IMR-90 (cell line): ENCODE data around the gene BCKDK. TPM values are rescaled to one million over a fixed set of nuclear protein-coding genes. Genes with fewer than 3 reads are reported as not detected.

Source experiments
- ATAC-seq: fragments of 200-7000 bp; cut with Tn5 transposase; 2 replicates; pipeline ENCODE4 v1.9.1; 2020; ENCODE audit warnings: low read depth, mild to moderate bottlenecking, moderate library complexity
- BruUV-seq: library from RNA; stranded (reverse); fragments of 400-500 nt; replicated peaks from 2 replicates; lab custom pipeline; 2021; lab: Mats Ljungman, UMichigan
- CTCF ChIA-PET: fragments of 300-600 bp; formaldehyde crosslinking; extraction: SDS; loops from one replicate; lab custom pipeline; 2021; ENCODE audit warnings: antibody characterized with exemption; lab: Yijun Ruan, JAX
- POLR2A ChIA-PET: fragments of 300-600 bp; sonication (Branson Sonifier 250); formaldehyde crosslinking; loops from one replicate; lab custom pipeline; 2022; ENCODE audit warnings: antibody characterized with exemption; ENCODE audit not compliant: unreplicated experiment; lab: Charles Lee
- DNase-seq: peaks from one replicate; pipeline ENCODE4 v3.0.0; 2013
- H2AFZ ChIP-seq: replicated peaks from 2 replicates; pipeline ENCODE3; 2013; ENCODE audit warnings: low read length, mild to moderate bottlenecking; ENCODE audit not compliant: poor library complexity
- H2AK5ac ChIP-seq: 2 replicates; pipeline ENCODE4 v1.6.1; 2013; ENCODE audit warnings: low read depth, low read length, inconsistent platforms
- H2AK9ac ChIP-seq: replicated peaks from 2 replicates; pipeline ENCODE3; 2013; ENCODE audit warnings: mild to moderate bottlenecking, low read depth, low read length, moderate library complexity; ENCODE audit not compliant: poor library complexity
- H2BK120ac ChIP-seq: 2 replicates; pipeline ENCODE4 v1.6.1; 2013; ENCODE audit warnings: low read depth, low read length, inconsistent platforms
- H2BK15ac ChIP-seq: 3 replicates; pipeline ENCODE4 v1.6.1; 2013; ENCODE audit warnings: low read depth, low read length, inconsistent platforms
- H2BK20ac ChIP-seq: 2 replicates; pipeline ENCODE4 v1.6.1; 2013; ENCODE audit warnings: low read depth, mild to moderate bottlenecking, inconsistent platforms, low read length, moderate library complexity
- H2BK5ac ChIP-seq: 2 replicates; pipeline ENCODE4 v1.6.1; 2013; ENCODE audit warnings: mild to moderate bottlenecking, low read depth, low read length, inconsistent platforms; ENCODE audit not compliant: poor library complexity, severe bottlenecking
- H3K14ac ChIP-seq: replicated peaks from 2 replicates; pipeline ENCODE4 v1.6.1; 2013; ENCODE audit warnings: low read depth, low read length, inconsistent platforms
- H3K18ac ChIP-seq: 2 replicates; pipeline ENCODE4 v1.6.1; 2013; ENCODE audit warnings: low read depth, low read length, control low read depth
- H3K23ac ChIP-seq: 2 replicates; pipeline ENCODE4 v1.6.1; 2013; ENCODE audit warnings: low read depth, low read length, inconsistent platforms
- H3K27ac ChIP-seq: 2 replicates; pipeline ENCODE4 v1.5.1; 2013; ENCODE audit warnings: mild to moderate bottlenecking, control low read depth, low read length; ENCODE audit not compliant: insufficient read depth
- H3K27me3 ChIP-seq: 2 replicates; pipeline ENCODE4 v1.6.1; 2013; ENCODE audit warnings: low read length; ENCODE audit not compliant: control insufficient read depth, insufficient read depth
- H3K36me3 ChIP-seq: 2 replicates; pipeline ENCODE4 v1.6.1; 2013; ENCODE audit warnings: low read length, mixed read lengths; ENCODE audit not compliant: control insufficient read depth, insufficient read depth
- H3K4ac ChIP-seq: 2 replicates; pipeline ENCODE4 v1.6.1; 2013; ENCODE audit warnings: low read depth, low read length, inconsistent platforms
- H3K4me1 ChIP-seq: 2 replicates; pipeline ENCODE4 v1.6.1; 2013; ENCODE audit warnings: low read length, mixed read lengths; ENCODE audit not compliant: control insufficient read depth, insufficient read depth
- H3K4me2 ChIP-seq: 2 replicates; pipeline ENCODE4 v1.6.1; 2013; ENCODE audit warnings: low read depth, mild to moderate bottlenecking, control low read depth, low read length, moderate library complexity
- H3K4me3 ChIP-seq: 2 replicates; pipeline ENCODE4 v1.5.1; 2013; ENCODE audit warnings: low read depth, mild to moderate bottlenecking, control low read depth, low read length, moderate library complexity; ENCODE audit not compliant: insufficient read depth
- H3K56ac ChIP-seq: 2 replicates; pipeline ENCODE4 v1.6.1; 2013; ENCODE audit warnings: low read length, inconsistent platforms; ENCODE audit not compliant: insufficient read depth; ENCODE audit errors: extremely low read depth
- H3K79me1 ChIP-seq, 2 experiments: 2 replicates each; pipeline ENCODE4 v1.6.1; 2013; ENCODE audit warnings: low read length in 2 of 2, inconsistent platforms in 1 of 2, low read depth in 1 of 2
- H3K9ac ChIP-seq: 2 replicates; pipeline ENCODE4 v1.6.1; 2013; ENCODE audit warnings: low read depth, low read length, control low read depth
- H3K9me1 ChIP-seq: 2 replicates; pipeline ENCODE4 v1.6.1; 2013; ENCODE audit warnings: low read length, inconsistent platforms; ENCODE audit not compliant: insufficient read depth
- H3K9me3 ChIP-seq: 2 replicates; pipeline ENCODE4 v1.6.1; 2013; ENCODE audit warnings: low read length; ENCODE audit not compliant: control insufficient read depth, insufficient read depth
- H4K20me1 ChIP-seq: 2 replicates; pipeline ENCODE4 v1.6.1; 2013; ENCODE audit warnings: low read length, inconsistent platforms; ENCODE audit not compliant: insufficient read depth
- H4K5ac ChIP-seq: 2 replicates; pipeline ENCODE4 v1.6.1; 2013; ENCODE audit warnings: mild to moderate bottlenecking, low read depth, low read length, control low read depth
- H4K8ac ChIP-seq, 2 experiments: 2 replicates each; pipeline ENCODE4 v1.6.1; 2013; ENCODE audit warnings: low read depth in 2 of 2, low read length in 2 of 2, control low read depth in 1 of 2, inconsistent platforms in 1 of 2
- H4K91ac ChIP-seq: 2 replicates; pipeline ENCODE4 v1.6.1; 2013; ENCODE audit warnings: low read depth, low read length, inconsistent platforms; ENCODE audit not compliant: insufficient read depth
- WGBS, 2 experiments: methylation state at CpG; one replicate each; pipeline versions ENCODE4 v1.1.5 to v1.1.7; 2013; ENCODE audit warnings: missing lambda C conversion rate in 2 of 2; ENCODE audit not compliant: insufficient read length in 1 of 2; ENCODE audit errors: extremely low coverage in 2 of 2; 5-methylcytosine and 5-hydroxymethylcytosine counted together
- dilution Hi-C: fragments of 300-500 bp; cut with HindIII; formaldehyde crosslinking; loops from one replicate; pipeline ENCODE4 v1.14.3; 2018; ENCODE audit warnings: low sequenced_read_pairs; ENCODE audit not compliant: unreplicated experiment
- in situ Hi-C: fragments of 300-500 bp; cut with MboI; formaldehyde crosslinking; loops from 3 replicates; pipeline ENCODE4 v1.14.3; 2019; ENCODE audit warnings: low sequenced_read_pairs, inconsistent platforms, mixed read lengths
- intact Hi-C: fragments of 100-400 bp; cut with micrococcal nuclease; formaldehyde crosslinking; loops from 2 replicates; pipeline ENCODE4 v1.10.0; 2022
- polyA plus RNA-seq, 3 experiments: library from polyadenylated mRNA; depleted of rRNA; stranded (reverse); fragments of >200 nt; gene quantifications; 2 replicates each; pipeline ENCODE4 v1.2.3, GENCODE V29; 2012; ENCODE audit warnings: low replicate concordance in 1 of 3
- total RNA-seq: library from RNA; depleted of rRNA; stranded (reverse); fragments of >200 nt; gene quantifications from 2 replicates; pipeline ENCODE4 v1.2.3, GENCODE V29; 2012
- TF ChIP-seq, protein P1 (sequence below): fragments of 150-350 bp; IDR thresholded peaks from 2 replicates; pipeline ENCODE4 v1.6.1; 2017; ENCODE audit warnings: mild to moderate bottlenecking, antibody characterized with exemption, low read length, low read depth

Gene BCKDK
- total and polyA plus RNA-seq, 2 of the 4 experiments (the other 2 are of a cell fraction), result 26.0 to 79.3 TPM

DNA sequence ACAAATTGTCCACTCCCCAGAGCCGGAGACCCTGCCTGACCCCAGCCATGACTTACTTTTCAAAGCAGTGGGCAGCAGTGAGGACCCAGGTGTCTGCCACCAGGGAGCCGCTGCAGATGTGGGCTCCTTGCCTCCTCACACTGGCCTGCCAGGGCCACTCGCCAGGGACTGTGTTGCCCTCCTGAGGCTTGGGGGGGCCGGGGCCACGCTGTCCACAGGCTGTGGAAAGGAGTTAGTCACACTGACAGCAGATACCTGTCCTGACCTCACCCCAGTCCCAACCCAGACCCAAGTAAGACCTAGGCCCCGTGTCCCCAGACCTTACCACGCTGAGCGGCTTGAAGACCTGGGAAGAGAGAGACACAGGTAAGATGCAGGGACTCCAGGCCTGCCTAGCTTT, 20.7 kb upstream of the BCKDK start:
- Histone ChIP-seq H2BK120ac (no peak overlapping the region), H2AK9ac (no peak overlapping the region), H3K27me3 (no peaks in the 10 kb centered on the region), H3K27ac (no peak overlapping the region), H2BK20ac (no peak overlapping the region), H2AK5ac (no peak overlapping the region), H2BK15ac (no peak overlapping the region), H4K20me1 (peaks cover 7% of the 10 kb centered on the region), H2BK5ac (no peak overlapping the region), H2AFZ (no peak overlapping the region), H3K23ac (no peak overlapping the region), H3K18ac (no peak overlapping the region), H3K36me3 (peaks cover 52% of the 10 kb centered on the region), H3K9ac (no peak overlapping the region), H3K56ac (no peak overlapping the region), H3K14ac (no peak overlapping the region), H4K91ac (no peak overlapping the region), H3K79me1 (peaks cover 20 to 56% of the 10 kb centered on the region in 2 experiments), H3K4ac (no peak overlapping the region), H3K4me2 (no peak overlapping the region), H3K9me1 (peaks cover 5% of the 10 kb centered on the region), H4K8ac (no peak overlapping the region), H4K5ac (no peak overlapping the region), H3K9me3 (no peaks in the 10 kb centered on the region), H3K4me3 (no peak overlapping the region), H3K4me1 (no peaks in the 10 kb centered on the region; the same call in 1 of the 2 replicates)
- POLR2A ChIA-PET, result no interaction called here
- dilution Hi-C loops, result no loop called here
- in situ Hi-C loops, result loop anchor here (10.0 kb wide), 1 partner anchor 103 kb away; the partner anchor contains the start of gene HSD3B7
- intact Hi-C loops, result no loop called here
- no peak for DNase-seq
- no peak for ATAC-seq
- 100% methylated on average over 1 of the region's 8 CpGs; no CpG with 5 or more reads in 1 of the 2 experiments for WGBS, 2 experiments
- TF ChIP-seq, protein P1, sequence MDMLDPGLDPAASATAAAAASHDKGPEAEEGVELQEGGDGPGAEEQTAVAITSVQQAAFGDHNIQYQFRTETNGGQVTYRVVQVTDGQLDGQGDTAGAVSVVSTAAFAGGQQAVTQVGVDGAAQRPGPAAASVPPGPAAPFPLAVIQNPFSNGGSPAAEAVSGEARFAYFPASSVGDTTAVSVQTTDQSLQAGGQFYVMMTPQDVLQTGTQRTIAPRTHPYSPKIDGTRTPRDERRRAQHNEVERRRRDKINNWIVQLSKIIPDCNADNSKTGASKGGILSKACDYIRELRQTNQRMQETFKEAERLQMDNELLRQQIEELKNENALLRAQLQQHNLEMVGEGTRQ, result no peak
- no TSS peak for BruUV-seq
- CTCF ChIA-PET, result interaction anchor here (0.5 kb wide), 1 partner anchor 378 kb away, joined by 4 read pairs; no protein-coding TSS in a partner anchor
